Measurements from ENCODE around the gene PLCB1. TPM values are rescaled to one million over a fixed set of nuclear protein-coding genes. Genes with fewer than 3 reads are reported as not detected.

PLCB1 gene
- total RNA-seq, 1 donor from 2014 or later = 10.8 TPM

DNA sequence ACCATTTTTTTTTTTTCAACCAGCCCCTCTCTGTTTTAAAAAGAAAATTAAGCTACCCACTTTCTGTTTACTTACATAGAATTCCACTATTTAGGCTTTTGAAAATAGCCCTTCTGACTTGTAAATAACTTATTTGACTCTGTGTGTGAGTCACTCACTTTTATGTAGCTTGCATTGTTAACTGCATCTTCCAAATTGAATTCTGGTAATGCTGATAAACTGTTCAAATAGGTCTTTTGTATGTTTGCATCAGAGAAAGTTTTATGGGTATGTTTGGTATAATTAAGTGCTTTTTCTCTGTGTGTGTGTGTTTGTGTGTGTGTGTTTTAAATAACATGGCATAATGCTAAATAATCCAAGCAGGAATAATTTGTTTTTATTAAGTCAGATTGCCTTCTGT, 360.1 kb downstream of the PLCB1 start:
- Mint-ChIP-seq H3K4me1 (ENCODE audit: low read depth) (no peaks in the 10 kb centered on the region), H3K36me3 (ENCODE audit: low read depth) (peaks cover 1% of the 10 kb centered on the region), H3K4me3 (ENCODE audit: unreplicated experiment) (no peak overlapping the region), H3K27ac (ENCODE audit: unreplicated experiment) (no peak overlapping the region), H3K9me3 (ENCODE audit: low read depth) (no peaks in the 10 kb centered on the region), H3K27me3 (ENCODE audit: low read depth) (peaks cover 6% of the 10 kb centered on the region)
- no peak for DNase-seq (ENCODE audit: low spot score)
- TF ChIP-seq, protein P1, sequence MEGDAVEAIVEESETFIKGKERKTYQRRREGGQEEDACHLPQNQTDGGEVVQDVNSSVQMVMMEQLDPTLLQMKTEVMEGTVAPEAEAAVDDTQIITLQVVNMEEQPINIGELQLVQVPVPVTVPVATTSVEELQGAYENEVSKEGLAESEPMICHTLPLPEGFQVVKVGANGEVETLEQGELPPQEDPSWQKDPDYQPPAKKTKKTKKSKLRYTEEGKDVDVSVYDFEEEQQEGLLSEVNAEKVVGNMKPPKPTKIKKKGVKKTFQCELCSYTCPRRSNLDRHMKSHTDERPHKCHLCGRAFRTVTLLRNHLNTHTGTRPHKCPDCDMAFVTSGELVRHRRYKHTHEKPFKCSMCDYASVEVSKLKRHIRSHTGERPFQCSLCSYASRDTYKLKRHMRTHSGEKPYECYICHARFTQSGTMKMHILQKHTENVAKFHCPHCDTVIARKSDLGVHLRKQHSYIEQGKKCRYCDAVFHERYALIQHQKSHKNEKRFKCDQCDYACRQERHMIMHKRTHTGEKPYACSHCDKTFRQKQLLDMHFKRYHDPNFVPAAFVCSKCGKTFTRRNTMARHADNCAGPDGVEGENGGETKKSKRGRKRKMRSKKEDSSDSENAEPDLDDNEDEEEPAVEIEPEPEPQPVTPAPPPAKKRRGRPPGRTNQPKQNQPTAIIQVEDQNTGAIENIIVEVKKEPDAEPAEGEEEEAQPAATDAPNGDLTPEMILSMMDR (IDR thresholded peaks at IDR 0.05) = no peak

DNA sequence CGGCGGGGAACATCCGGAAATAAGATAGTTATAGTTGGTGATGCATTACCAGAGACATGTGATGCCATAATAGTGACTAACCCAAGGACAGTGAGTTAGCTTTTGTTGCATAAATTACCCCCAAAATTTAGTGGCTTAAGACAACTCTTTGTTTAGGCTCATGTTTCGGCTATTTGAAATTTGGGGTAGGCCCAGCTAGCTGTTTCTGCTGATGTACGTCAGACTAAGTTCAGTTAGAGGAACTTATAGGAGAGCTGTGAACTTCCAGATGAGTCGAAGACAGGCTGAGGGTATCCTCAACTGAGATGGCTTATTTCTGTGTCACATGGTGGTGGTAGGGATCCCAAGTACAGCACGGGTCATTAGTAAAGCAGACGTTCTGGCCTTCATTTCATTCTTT, 366.5 kb downstream of the PLCB1 start:
- Mint-ChIP-seq H3K4me3 (ENCODE audit: unreplicated experiment) (no peak overlapping the region), H3K9me3 (ENCODE audit: low read depth) (no peaks in the 10 kb centered on the region), H3K27me3 (ENCODE audit: low read depth) (no peaks in the 10 kb centered on the region), H3K4me1 (ENCODE audit: low read depth) (no peaks in the 10 kb centered on the region), H3K27ac (ENCODE audit: unreplicated experiment) (no peak overlapping the region), H3K36me3 (ENCODE audit: low read depth) (peaks cover 3% of the 10 kb centered on the region)
- TF ChIP-seq, protein P1 (IDR thresholded peaks at IDR 0.05) = no peak
- DNase-seq (ENCODE audit: low spot score) = no peak

DNA sequence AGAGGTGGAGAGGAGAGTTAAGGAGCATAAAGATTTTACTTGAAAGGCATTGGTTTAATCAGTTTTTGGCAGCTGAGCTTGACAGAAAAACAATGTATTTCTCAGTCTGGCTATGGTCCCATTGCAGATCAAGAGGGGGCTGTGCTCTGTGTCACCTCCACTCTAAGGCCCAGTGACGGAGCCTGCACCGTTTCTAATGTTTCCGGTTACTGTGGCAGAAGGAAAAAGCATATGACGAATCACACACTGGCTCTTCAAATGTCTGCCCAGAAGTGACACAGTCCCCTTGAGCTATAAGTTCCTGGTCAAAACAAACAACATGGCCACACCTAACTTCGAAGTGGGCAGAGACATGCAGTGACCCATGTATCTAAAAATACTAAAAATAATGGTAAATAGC, 372.0 kb downstream of the PLCB1 start:
- TF ChIP-seq, protein P1 (IDR thresholded peaks at IDR 0.05) = no peak
- Mint-ChIP-seq H3K27ac (ENCODE audit: unreplicated experiment) (no peak overlapping the region), H3K36me3 (ENCODE audit: low read depth) (peaks cover 1% of the 10 kb centered on the region), H3K27me3 (ENCODE audit: low read depth) (no peaks in the 10 kb centered on the region), H3K4me1 (ENCODE audit: low read depth) (no peaks in the 10 kb centered on the region), H3K9me3 (ENCODE audit: low read depth) (peaks cover 5% of the 10 kb centered on the region), H3K4me3 (ENCODE audit: unreplicated experiment) (no peak overlapping the region)
- no peak for DNase-seq (ENCODE audit: low spot score)

- H3K27ac Mint-ChIP-seq (ENCODE audit: unreplicated experiment) = no peak overlapping the region
- peaks cover 5% of the 10 kb centered on the region for H3K9me3 Mint-ChIP-seq (ENCODE audit: low read depth)
- no peak overlapping the region for H3K4me3 Mint-ChIP-seq (ENCODE audit: unreplicated experiment)
- no peak for DNase-seq (ENCODE audit: low spot score)
- TF ChIP-seq, protein P1 (IDR thresholded peaks at IDR 0.05) = no peak
- H3K27me3 Mint-ChIP-seq (ENCODE audit: low read depth) = no peaks in the 10 kb centered on the region
- peaks cover 1% of the 10 kb centered on the region for H3K36me3 Mint-ChIP-seq (ENCODE audit: low read depth)
- no peaks in the 10 kb centered on the region for H3K4me1 Mint-ChIP-seq (ENCODE audit: low read depth)
Observed at GRCh38 chr20:8505476-8506200, 373.6 kb downstream of the PLCB1 start.

- DNase-seq (ENCODE audit: low spot score) = no peak
- TF ChIP-seq, protein P1 (IDR thresholded peaks at IDR 0.05) = no peak
- Mint-ChIP-seq H3K4me1 (ENCODE audit: low read depth) (no peaks in the 10 kb centered on the region), H3K27me3 (ENCODE audit: low read depth) (no peaks in the 10 kb centered on the region), H3K36me3 (ENCODE audit: low read depth) (no peaks in the 10 kb centered on the region), H3K9me3 (ENCODE audit: low read depth) (peaks cover 5% of the 10 kb centered on the region), H3K27ac (ENCODE audit: unreplicated experiment) (no peak overlapping the region), H3K4me3 (ENCODE audit: unreplicated experiment) (no peak overlapping the region)
Observed at GRCh38 chr20:8507231-8507630, 375.2 kb downstream of the PLCB1 start.

All from chondrocyte (in vitro differentiated cells).